Measurements from ENCODE around the gene MAP1LC3B. TPM values are rescaled to one million over a fixed set of nuclear protein-coding genes. Genes with fewer than 3 reads are reported as not detected.

Gene MAP1LC3B
- total RNA-seq, 4 donors from 2014 or later: 26.3 to 79.7 (median 58.0) TPM

- no peaks in the 10 kb centered on the region for H3K36me3 ChIP-seq
- intact Hi-C loops (cut with DNase I; ENCODE audit: low total_unique reads): loop anchor here (10.0 kb wide), 1 partner anchor 50 kb away; the partner anchor contains the start of gene C16orf95
- no peak overlapping the region for H3K4me3 ChIP-seq
- H3K27ac ChIP-seq: no peak overlapping the region
- no peaks in the 10 kb centered on the region for H3K27me3 ChIP-seq
- no peak for DNase-seq
- TF ChIP-seq POLR2A (IDR thresholded peaks at IDR 0.05): no peak
- TF ChIP-seq, protein P1, sequence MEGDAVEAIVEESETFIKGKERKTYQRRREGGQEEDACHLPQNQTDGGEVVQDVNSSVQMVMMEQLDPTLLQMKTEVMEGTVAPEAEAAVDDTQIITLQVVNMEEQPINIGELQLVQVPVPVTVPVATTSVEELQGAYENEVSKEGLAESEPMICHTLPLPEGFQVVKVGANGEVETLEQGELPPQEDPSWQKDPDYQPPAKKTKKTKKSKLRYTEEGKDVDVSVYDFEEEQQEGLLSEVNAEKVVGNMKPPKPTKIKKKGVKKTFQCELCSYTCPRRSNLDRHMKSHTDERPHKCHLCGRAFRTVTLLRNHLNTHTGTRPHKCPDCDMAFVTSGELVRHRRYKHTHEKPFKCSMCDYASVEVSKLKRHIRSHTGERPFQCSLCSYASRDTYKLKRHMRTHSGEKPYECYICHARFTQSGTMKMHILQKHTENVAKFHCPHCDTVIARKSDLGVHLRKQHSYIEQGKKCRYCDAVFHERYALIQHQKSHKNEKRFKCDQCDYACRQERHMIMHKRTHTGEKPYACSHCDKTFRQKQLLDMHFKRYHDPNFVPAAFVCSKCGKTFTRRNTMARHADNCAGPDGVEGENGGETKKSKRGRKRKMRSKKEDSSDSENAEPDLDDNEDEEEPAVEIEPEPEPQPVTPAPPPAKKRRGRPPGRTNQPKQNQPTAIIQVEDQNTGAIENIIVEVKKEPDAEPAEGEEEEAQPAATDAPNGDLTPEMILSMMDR (IDR thresholded peaks at IDR 0.05): no peak
- no peaks in the 10 kb centered on the region for H3K9me3 ChIP-seq
- H3K4me1 ChIP-seq: peaks cover 6 to 12% of the 10 kb centered on the region in 2 donors
These were observed 27.0 kb upstream of the MAP1LC3B start for GRCh38 chr16:87365021-87365713.

DNA sequence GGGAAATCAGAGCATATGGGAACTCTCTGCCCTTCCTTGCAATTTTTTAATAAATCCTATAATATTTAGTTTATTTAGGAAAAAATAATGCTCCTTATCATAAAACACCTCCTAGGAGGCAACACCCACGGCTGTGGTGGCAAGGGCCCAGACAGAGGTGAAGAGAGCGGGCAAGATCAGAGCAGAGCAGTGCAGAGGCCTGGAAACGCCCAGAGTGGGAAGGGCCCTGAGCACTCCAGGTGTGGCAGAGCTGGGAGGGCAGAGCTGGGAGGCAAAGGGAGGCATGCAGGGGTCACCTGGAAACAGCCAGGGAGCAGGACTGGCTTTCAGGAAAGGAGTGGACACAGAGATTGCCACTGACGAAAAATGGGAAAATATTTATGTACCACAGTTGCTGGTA is 25.8 kb upstream of the MAP1LC3B start:
- Histone ChIP-seq H3K9me3 (no peaks in the 10 kb centered on the region), H3K27me3 (no peaks in the 10 kb centered on the region), H3K4me3 (no peak overlapping the region), H3K4me1 (peaks cover 6 to 23% of the 10 kb centered on the region in 2 donors), H3K27ac (peak overlapping the region in 1 of 2 donors; percentile 8), H3K36me3 (no peaks in the 10 kb centered on the region)
- TF ChIP-seq, protein P1 (IDR thresholded peaks at IDR 0.05): no peak
- no peak for TF ChIP-seq POLR2A (IDR thresholded peaks at IDR 0.05)
- DNase-seq: no peak
- intact Hi-C loops (cut with DNase I; ENCODE audit: low total_unique reads): loop anchor here (10.0 kb wide), 1 partner anchor 51 kb away; the partner anchor contains the start of gene C16orf95

GRCh38 chr16:87366930-87367329 is 25.2 kb upstream of the MAP1LC3B start:
- H3K4me1 ChIP-seq: peaks cover 6 to 23% of the 10 kb centered on the region in 2 donors

DNA sequence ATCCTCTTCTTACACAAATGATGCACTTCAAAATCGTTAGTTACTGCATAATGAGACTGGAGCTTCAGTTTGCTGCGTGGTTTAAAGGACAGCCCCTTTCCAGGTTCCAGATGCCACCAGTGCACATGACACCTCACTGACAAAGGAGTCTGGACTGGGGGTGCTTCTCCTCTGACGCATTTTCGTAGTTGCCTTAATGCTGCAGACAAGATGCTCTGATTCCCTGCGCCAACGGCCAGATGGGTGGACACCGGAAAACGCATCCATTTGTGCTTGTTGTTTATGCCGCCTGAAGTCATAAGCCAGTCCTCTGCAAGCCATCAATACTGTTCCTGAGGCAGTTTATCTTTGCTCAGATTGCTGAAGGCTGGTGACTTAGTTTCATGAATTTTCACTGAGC is 24.6 kb upstream of the MAP1LC3B start:
- H3K9me3 ChIP-seq: no peaks in the 10 kb centered on the region
- H3K4me1 ChIP-seq: peaks cover 6 to 23% of the 10 kb centered on the region in 2 donors
- TF ChIP-seq, protein P1 (IDR thresholded peaks at IDR 0.05): no peak
- no peak for TF ChIP-seq POLR2A (IDR thresholded peaks at IDR 0.05)
- DNase-seq: no peak
- intact Hi-C loops (cut with DNase I; ENCODE audit: low total_unique reads): loop anchor here (10.0 kb wide), 1 partner anchor 53 kb away; the partner anchor contains the start of gene C16orf95
- H3K4me3 ChIP-seq: no peak overlapping the region
- H3K27me3 ChIP-seq: no peaks in the 10 kb centered on the region
- no peak overlapping the region for H3K27ac ChIP-seq
- H3K36me3 ChIP-seq: no peaks in the 10 kb centered on the region

More at GRCh38 chr16:87366930-87367329, 25.2 kb upstream of the MAP1LC3B start:
- Histone ChIP-seq H3K4me3 (no peak overlapping the region), H3K36me3 (no peaks in the 10 kb centered on the region), H3K9me3 (no peaks in the 10 kb centered on the region), H3K27me3 (no peaks in the 10 kb centered on the region), H3K27ac (peak overlapping the region in 1 of 2 donors; percentile 8)
- no peak for DNase-seq
- TF ChIP-seq, protein P1 (IDR thresholded peaks at IDR 0.05): no peak
- TF ChIP-seq POLR2A (IDR thresholded peaks at IDR 0.05): no peak
- intact Hi-C loops (cut with DNase I; ENCODE audit: low total_unique reads): loop anchor here (10.0 kb wide), 1 partner anchor 52 kb away; the partner anchor contains the start of gene C16orf95

Data from uterus (tissue), 4 donors.